ENCODE data around the gene SOX21. TPM values are rescaled to one million over a fixed set of nuclear protein-coding genes. Genes with fewer than 3 reads are reported as not detected.

Gene SOX21
- total and polyA plus RNA-seq, 2 donors (not counting 1 experiment from before 2014, with no cell fraction given): not detected

- intact Hi-C loops (cut with micrococcal nuclease): no loop called here
- ATAC-seq (ENCODE audit: low read depth): no peak
- no peak for DNase-seq
- WGBS (ENCODE audit: insufficient coverage): 7% methylated on average over 18 of the region's 22 CpGs
- peak overlapping the region; percentile 40 for H3K4me3 Mint-ChIP-seq
- no peaks in the 10 kb centered on the region for H3K9me3 Mint-ChIP-seq (ENCODE audit: insufficient read depth)
- H3K9me3 ChIP-seq (ENCODE audit: control extremely low read depth in 1 of 3, control insufficient read depth in 2 of 3, insufficient read depth in 1 of 3, low read length in 2 of 3): peaks cover 0 to 4% (median 0%) of the 10 kb centered on the region in 3 donors
- H3K4me1 Mint-ChIP-seq: peaks cover 18% of the 10 kb centered on the region
- no peak overlapping the region for H2AFZ ChIP-seq (ENCODE audit: insufficient read depth, low read depth, low read length, poor library complexity, severe bottlenecking)
- TF ChIP-seq CTCF (IDR thresholded peaks at IDR 0.05): no peak
- TF ChIP-seq EZH2 (IDR thresholded peaks at IDR 0.05; ENCODE audit: borderline replicate concordance, insufficient read depth, low read depth, low read length, poor library complexity, severe bottlenecking): no peak
- H4K20me1 ChIP-seq (ENCODE audit: control insufficient read depth, insufficient read depth, low read length, poor library complexity, severe bottlenecking): no peaks in the 10 kb centered on the region
- CTCF ChIA-PET: no interaction called here
- no peak overlapping the region for H3K27ac Mint-ChIP-seq
- H3K4me1 ChIP-seq (ENCODE audit: control insufficient read depth in 2 of 2, insufficient read depth in 2 of 2, low read length in 2 of 2): peaks cover 15 to 24% of the 10 kb centered on the region in 2 donors
- H3K79me2 ChIP-seq (ENCODE audit: control insufficient read depth, insufficient read depth, low read length): no peaks in the 10 kb centered on the region
- H3K27me3 ChIP-seq (replicated peaks in 1 of 4; ENCODE audit: control extremely low read depth in 1 of 4, control insufficient read depth in 3 of 4, insufficient read depth in 4 of 4, low read length in 3 of 4): peaks cover 0 to 44% (median 31%) of the 10 kb centered on the region in 4 experiments
- no peak overlapping the region for H3K9ac ChIP-seq (ENCODE audit: low read length)
- peaks cover 44% of the 10 kb centered on the region for H3K27me3 Mint-ChIP-seq
- no peak overlapping the region for H3K4me3 ChIP-seq (ENCODE audit: control extremely low read depth in 1 of 5, extremely low read depth in 1 of 5, insufficient read depth in 1 of 5, low read depth in 2 of 5, low read length in 4 of 5)
- H3K36me3 ChIP-seq (replicated peaks in 1 of 2; ENCODE audit: control extremely low read depth in 1 of 2, control insufficient read depth in 1 of 2, extremely low read depth in 1 of 2, insufficient read depth in 2 of 2, low read length in 1 of 2): no peaks in the 10 kb centered on the region
- no peak overlapping the region for H3K27ac ChIP-seq (ENCODE audit: low read length in 2 of 2)
- POLR2A ChIA-PET: no interaction called here
- H3K4me2 ChIP-seq (replicated peaks; ENCODE audit: low read depth, low read length, poor library complexity, severe bottlenecking): no peak overlapping the region
These were observed 1.3 kb upstream of the SOX21 start for GRCh38 chr13:94713561-94714182.

GRCh38 chr13:94712812-94713560 lies 641 bp upstream of the SOX21 start:
- H3K27ac Mint-ChIP-seq: no peak overlapping the region
- TF ChIP-seq EZH2 (IDR thresholded peaks at IDR 0.05; ENCODE audit: borderline replicate concordance, insufficient read depth, low read depth, low read length, poor library complexity, severe bottlenecking): no peak
- TF ChIP-seq CTCF (IDR thresholded peaks at IDR 0.05): no peak

More at GRCh38 chr13:94712812-94713560, 641 bp upstream of the SOX21 start:
- peaks cover 15 to 27% of the 10 kb centered on the region in 2 donors for H3K4me1 ChIP-seq (ENCODE audit: control insufficient read depth in 2 of 2, insufficient read depth in 2 of 2, low read length in 2 of 2)
- H3K27me3 ChIP-seq (replicated peaks in 1 of 4; ENCODE audit: control extremely low read depth in 1 of 4, control insufficient read depth in 3 of 4, insufficient read depth in 4 of 4, low read length in 3 of 4): peaks cover 0 to 50% (median 37%) of the 10 kb centered on the region in 4 experiments
- no peaks in the 10 kb centered on the region for H3K36me3 ChIP-seq (replicated peaks in 1 of 2; ENCODE audit: control extremely low read depth in 1 of 2, control insufficient read depth in 1 of 2, extremely low read depth in 1 of 2, insufficient read depth in 2 of 2, low read length in 1 of 2)
- no peak for ATAC-seq (ENCODE audit: low read depth)
- no peak overlapping the region for H3K9ac ChIP-seq (ENCODE audit: low read length)
- no peak overlapping the region for H3K27ac ChIP-seq (ENCODE audit: low read length in 2 of 2)
- peak; percentile 29 for DNase-seq
- intact Hi-C loops (cut with micrococcal nuclease): no loop called here
- peaks cover 49% of the 10 kb centered on the region for H3K27me3 Mint-ChIP-seq
- peaks cover 0 to 9% (median 0%) of the 10 kb centered on the region in 3 donors for H3K9me3 ChIP-seq (ENCODE audit: control extremely low read depth in 1 of 3, control insufficient read depth in 2 of 3, insufficient read depth in 1 of 3, low read length in 2 of 3)
- no peak overlapping the region for H2AFZ ChIP-seq (ENCODE audit: insufficient read depth, low read depth, low read length, poor library complexity, severe bottlenecking)
- POLR2A ChIA-PET: no interaction called here
- CTCF ChIA-PET: no interaction called here
- peak overlapping the region; percentile 58 for H3K4me2 ChIP-seq (replicated peaks; ENCODE audit: low read depth, low read length, poor library complexity, severe bottlenecking)
- H3K4me3 Mint-ChIP-seq: peak overlapping the region; percentile 57
- H3K4me1 Mint-ChIP-seq: peaks cover 18% of the 10 kb centered on the region
- no peaks in the 10 kb centered on the region for H4K20me1 ChIP-seq (ENCODE audit: control insufficient read depth, insufficient read depth, low read length, poor library complexity, severe bottlenecking)
- peak overlapping the region in 1 of 5 experiments; percentile 24 for H3K4me3 ChIP-seq (ENCODE audit: control extremely low read depth in 1 of 5, extremely low read depth in 1 of 5, insufficient read depth in 1 of 5, low read depth in 2 of 5, low read length in 4 of 5)
- no peaks in the 10 kb centered on the region for H3K9me3 Mint-ChIP-seq (ENCODE audit: insufficient read depth)
- H3K79me2 ChIP-seq (ENCODE audit: control insufficient read depth, insufficient read depth, low read length): no peaks in the 10 kb centered on the region
- WGBS (ENCODE audit: insufficient coverage): 1% methylated on average over 72 of the region's 79 CpGs
